AG04450 (cell line): Measurements from ENCODE around the gene SGK1. TPM values are rescaled to one million over a fixed set of nuclear protein-coding genes. Genes with fewer than 3 reads are reported as not detected.

Experiments
- CTCF ChIA-PET: fragments of 300-600, 350-600 bp; formaldehyde crosslinking; extraction: SDS; loops from one replicate; lab custom pipeline; 2022; ENCODE audit warnings: antibody characterized with exemption, inconsistent platforms; lab: Charles Lee
- POLR2A ChIA-PET: fragments of 350-600 bp; formaldehyde crosslinking; extraction: SDS; loops from one replicate; lab custom pipeline; 2021; ENCODE audit warnings: antibody characterized with exemption, inconsistent platforms; lab: Yijun Ruan, JAX
- DNase-seq: peaks from one replicate; pipeline ENCODE4 v3.0.0-alpha.2; 2011; ENCODE audit warnings: low read depth, low spot score
- H3K27ac ChIP-seq: one replicate; pipeline ENCODE4 v1.5.1; 2012; ENCODE audit warnings: low read depth, low read length, control low read depth
- H3K27me3 ChIP-seq: one replicate; pipeline ENCODE4 v1.6.0; 2012; ENCODE audit warnings: low read length; ENCODE audit not compliant: control insufficient read depth, insufficient read depth
- H3K4me3 ChIP-seq: 2 replicates; pipeline ENCODE4 v1.5.1; 2011; ENCODE audit warnings: mild to moderate bottlenecking, low read depth, low read length, control low read depth
- H3K9me3 ChIP-seq: 2 replicates; pipeline ENCODE4 v1.5.1; 2012; ENCODE audit warnings: low read length; ENCODE audit not compliant: control insufficient read depth, insufficient read depth
- polyA plus RNA-seq: library from polyadenylated mRNA; depleted of rRNA; stranded (reverse); fragments of >200 nt; gene quantifications from 2 replicates; pipeline ENCODE4 v1.2.3, GENCODE V29; 2011
- TF ChIP-seq, protein P1 (sequence below): IDR thresholded peaks from 2 replicates; pipeline ENCODE4 v1.5.1; 2011; ENCODE audit warnings: low read depth, low read length, control low read depth, inconsistent platforms

Gene SGK1
- polyA plus RNA-seq, 1 experiment, result 120 TPM

DNA sequence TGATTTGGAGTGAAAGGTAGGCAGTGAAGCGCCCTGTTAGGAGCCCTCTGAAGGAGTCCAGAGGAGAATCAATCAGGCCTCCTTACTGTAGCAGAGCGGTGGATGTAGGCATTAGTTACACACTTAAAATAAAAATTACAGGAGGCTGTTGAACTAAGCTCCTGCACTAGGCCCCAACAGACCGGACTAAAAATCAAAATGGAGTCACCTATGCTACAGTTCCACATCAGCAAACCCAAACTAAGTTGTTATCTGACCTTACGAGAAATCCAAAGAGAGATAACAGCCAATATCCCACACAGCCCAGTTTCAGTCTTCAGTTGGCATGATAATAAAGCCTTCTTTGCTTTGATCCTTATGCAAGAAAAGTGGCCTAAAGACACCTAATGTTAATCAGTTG, 26.8 kb downstream of the SGK1 start:
- Histone ChIP-seq H3K27me3 (no peaks in the 10 kb centered on the region), H3K27ac (no peak overlapping the region), H3K9me3 (peaks cover 7% of the 10 kb centered on the region; the same call in 1 of the 2 replicates), H3K4me3 (no peak overlapping the region)
- TF ChIP-seq, protein P1, sequence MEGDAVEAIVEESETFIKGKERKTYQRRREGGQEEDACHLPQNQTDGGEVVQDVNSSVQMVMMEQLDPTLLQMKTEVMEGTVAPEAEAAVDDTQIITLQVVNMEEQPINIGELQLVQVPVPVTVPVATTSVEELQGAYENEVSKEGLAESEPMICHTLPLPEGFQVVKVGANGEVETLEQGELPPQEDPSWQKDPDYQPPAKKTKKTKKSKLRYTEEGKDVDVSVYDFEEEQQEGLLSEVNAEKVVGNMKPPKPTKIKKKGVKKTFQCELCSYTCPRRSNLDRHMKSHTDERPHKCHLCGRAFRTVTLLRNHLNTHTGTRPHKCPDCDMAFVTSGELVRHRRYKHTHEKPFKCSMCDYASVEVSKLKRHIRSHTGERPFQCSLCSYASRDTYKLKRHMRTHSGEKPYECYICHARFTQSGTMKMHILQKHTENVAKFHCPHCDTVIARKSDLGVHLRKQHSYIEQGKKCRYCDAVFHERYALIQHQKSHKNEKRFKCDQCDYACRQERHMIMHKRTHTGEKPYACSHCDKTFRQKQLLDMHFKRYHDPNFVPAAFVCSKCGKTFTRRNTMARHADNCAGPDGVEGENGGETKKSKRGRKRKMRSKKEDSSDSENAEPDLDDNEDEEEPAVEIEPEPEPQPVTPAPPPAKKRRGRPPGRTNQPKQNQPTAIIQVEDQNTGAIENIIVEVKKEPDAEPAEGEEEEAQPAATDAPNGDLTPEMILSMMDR, result no peak
- DNase-seq, result no peak
- ChIA-PET CTCF (no interaction called here), POLR2A (no interaction called here)

DNA sequence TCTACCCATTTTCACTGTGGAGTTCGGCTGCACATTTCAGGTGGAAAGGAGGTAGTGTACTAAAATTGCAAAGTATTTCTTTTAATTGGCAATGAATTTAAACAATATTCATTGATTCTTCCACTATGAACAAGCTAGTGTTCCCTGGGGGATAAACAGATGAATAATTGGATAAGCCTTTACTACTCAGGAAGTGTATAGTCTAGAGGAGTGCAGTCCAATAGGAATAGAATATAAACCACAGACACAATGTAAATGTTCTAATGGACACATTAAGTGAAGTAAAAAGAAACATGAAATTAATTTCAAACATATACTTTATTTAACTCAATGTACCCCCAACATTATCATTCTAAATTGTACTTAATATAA, 28.7 kb downstream of the SGK1 start:
- Histone ChIP-seq H3K4me3 (no peak overlapping the region), H3K27ac (peak overlapping the region; percentile 79), H3K27me3 (no peaks in the 10 kb centered on the region), H3K9me3 (peaks cover 7% of the 10 kb centered on the region; the same call in 1 of the 2 replicates)
- TF ChIP-seq, protein P1, result no peak
- ChIA-PET POLR2A (interaction anchor here (1.0 kb wide), 1 partner anchor 14 kb away, joined by 3 read pairs; no protein-coding TSS in a partner anchor), CTCF (no interaction called here)
- DNase-seq, result no peak

DNA sequence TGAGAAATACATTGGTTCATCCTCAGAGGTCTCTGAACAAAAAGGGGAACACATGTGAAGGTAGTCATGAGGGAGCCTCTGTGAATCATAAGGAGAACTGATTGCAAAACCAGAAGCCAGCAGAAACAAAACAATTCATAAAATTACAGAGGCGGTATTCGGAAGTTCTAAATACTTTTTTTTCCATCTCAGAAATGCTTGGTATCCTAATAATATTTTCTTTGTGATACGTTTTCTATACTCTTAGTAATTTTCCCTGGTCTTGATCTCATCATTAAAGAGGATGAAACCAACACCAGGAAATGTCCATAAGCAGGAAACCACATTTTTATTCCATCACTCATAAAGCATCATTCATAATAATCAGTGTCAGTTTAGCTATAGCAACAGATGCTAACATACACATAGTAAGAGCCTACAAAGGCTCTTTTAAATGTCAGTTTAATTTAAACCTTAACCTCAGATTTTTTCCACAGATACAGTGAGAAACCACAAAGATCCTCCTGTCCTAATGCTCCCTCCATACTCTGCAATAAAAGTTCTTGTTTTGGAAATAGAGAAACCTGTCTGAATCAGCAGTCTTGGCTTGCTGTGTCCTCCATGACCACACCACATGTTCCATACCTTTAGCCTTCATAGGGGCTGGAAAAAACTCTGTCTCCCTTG, 29.2 kb downstream of the SGK1 start:
- ChIA-PET POLR2A (interaction anchor here (1.0 kb wide), 1 partner anchor 15 kb away, joined by 3 read pairs; no protein-coding TSS in a partner anchor), CTCF (interaction anchor here (0.8 to 1.2 kb wide), 2 partner anchors 111 to 352 kb away, joined by 3 to 4 read pairs; no protein-coding TSS in a partner anchor)
- TF ChIP-seq, protein P1, result no peak
- H3K27ac ChIP-seq, result peak overlapping the region; percentile 79
- DNase-seq, result peak; percentile 69
- H3K9me3 ChIP-seq, result peaks cover 7% of the 10 kb centered on the region; the same call in 1 of the 2 replicates
- H3K4me3 ChIP-seq, result no peak overlapping the region
- H3K27me3 ChIP-seq, result no peaks in the 10 kb centered on the region

DNA sequence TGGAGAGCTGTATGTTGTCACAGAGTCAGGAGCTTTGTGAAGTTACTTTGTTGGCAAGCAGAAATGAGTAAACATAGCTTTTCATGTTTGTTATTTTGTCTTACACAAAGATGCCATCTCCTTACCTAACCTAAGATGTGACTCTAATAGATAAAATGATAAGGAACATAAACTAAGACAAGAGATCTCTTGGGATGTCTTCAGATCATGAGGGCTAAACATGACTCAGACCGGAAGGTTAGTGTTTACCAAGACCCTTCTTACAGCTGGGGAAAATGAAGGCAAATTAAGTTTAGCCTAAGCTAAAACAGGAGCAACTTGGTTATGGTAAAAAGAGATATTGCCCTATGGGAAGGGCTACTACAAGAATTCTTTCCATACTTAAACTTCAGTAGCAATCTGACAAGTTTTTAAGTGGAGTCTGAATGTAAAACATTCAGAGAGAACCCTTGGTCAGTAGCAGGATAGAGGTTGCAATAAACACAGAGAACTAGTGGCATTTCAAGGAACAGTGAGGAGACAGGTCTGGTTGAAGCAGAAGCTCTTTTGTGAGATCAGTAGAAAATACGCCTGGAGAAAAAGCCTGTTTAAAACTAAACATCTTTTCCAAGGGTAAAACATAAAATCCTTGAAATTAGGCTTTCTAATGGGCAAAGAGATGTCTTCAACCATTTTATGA, 29.9 kb downstream of the SGK1 start:
- CTCF ChIA-PET, result interaction anchor here (0.6 to 1.2 kb wide), 3 partner anchors 34 to 353 kb away, joined by 3 to 5 read pairs (median 4); no protein-coding TSS in a partner anchor
- H3K27me3 ChIP-seq, result no peaks in the 10 kb centered on the region
- POLR2A ChIA-PET, result interaction anchor here (1.0 kb wide), 1 partner anchor 15 kb away, joined by 3 read pairs; no protein-coding TSS in a partner anchor

More for the DNA sequence above, 29.9 kb downstream of the SGK1 start:
- H3K9me3 ChIP-seq, result peaks cover 7% of the 10 kb centered on the region; the same call in 1 of the 2 replicates
- TF ChIP-seq, protein P1, result no peak
- no peak overlapping the region for H3K4me3 ChIP-seq
- peak overlapping the region; percentile 74 for H3K27ac ChIP-seq
- no peak for DNase-seq
